HG02610 (cell line): ENCODE data around the gene YWHAE.
"Not testable (repeated sequence)": the region's sequence is repeated elsewhere in the genome, so short reads cannot be mapped to it uniquely, and the experiment has no call there.

ENCODE experiments used
- ATAC-seq: cut with Tn5 transposase; IDR thresholded peaks from one replicate; pipeline ENCODE4 v1.9.1; 2021; ENCODE audit warnings: mild to moderate bottlenecking, moderate library complexity; ENCODE audit not compliant: unreplicated experiment

Gene YWHAE

GRCh38 chr17:1375615-1376014 is 24.4 kb downstream of the YWHAE start:
- no peak for ATAC-seq

GRCh38 chr17:1374431-1375177 is 25.4 kb downstream of the YWHAE start:
- no peak for ATAC-seq

GRCh38 chr17:1373707-1374237 is 26.2 kb downstream of the YWHAE start:
- ATAC-seq, result no peak

- ATAC-seq, result no peak
Measured at GRCh38 chr17:1372618-1373017, 27.4 kb downstream of the YWHAE start.

- no peak for ATAC-seq
Measured at GRCh38 chr17:1371893-1372590, 28.0 kb downstream of the YWHAE start.

GRCh38 chr17:1368588-1368987 is 31.4 kb downstream of the YWHAE start:
- no peak for ATAC-seq

- ATAC-seq, result no peak
Measured at GRCh38 chr17:1367351-1367745, 32.7 kb downstream of the YWHAE start.

- no peak for ATAC-seq
Measured at GRCh38 chr17:1366234-1366633, 33.8 kb downstream of the YWHAE start.

- ATAC-seq, result no peak
Measured at GRCh38 chr17:1365445-1366039, 34.5 kb downstream of the YWHAE start.

- ATAC-seq, result no peak
Measured at GRCh38 chr17:1362964-1363363, 37.1 kb downstream of the YWHAE start.

- ATAC-seq, result no peak
Measured at GRCh38 chr17:1362065-1362848, 37.8 kb downstream of the YWHAE start.

- no peak for ATAC-seq
Measured at GRCh38 chr17:1360975-1361374, 39.0 kb downstream of the YWHAE start.

- not testable (repeated sequence) for ATAC-seq
Measured at GRCh38 chr17:1360315-1360714, 39.7 kb downstream of the YWHAE start.

- ATAC-seq, result no peak
Measured at GRCh38 chr17:1354030-1354429, 46.0 kb downstream of the YWHAE start.

- ATAC-seq, result not testable (repeated sequence)
Measured at GRCh38 chr17:1352530-1352929, 47.5 kb downstream of the YWHAE start.

GRCh38 chr17:1351971-1352370 is 48.1 kb downstream of the YWHAE start:
- ATAC-seq, result no peak

- ATAC-seq, result no peak
Measured at GRCh38 chr17:1351275-1351674, 48.7 kb downstream of the YWHAE start.

GRCh38 chr17:1347589-1348323 is 52.3 kb downstream of the YWHAE start:
- ATAC-seq, result no peak

- ATAC-seq, result no peak
Measured at GRCh38 chr17:1344521-1344920, 55.5 kb downstream of the YWHAE start.

- no peak for ATAC-seq
Measured at GRCh38 chr17:1343554-1343953, 56.5 kb downstream of the YWHAE start.
